HT1080 (cell line): ENCODE results near the gene TLL1. TPM values are rescaled to one million over a fixed set of nuclear protein-coding genes. Genes with fewer than 3 reads are reported as not detected.

Experiments used
- DNase-seq: peaks from one replicate; pipeline ENCODE4 v3.0.0-alpha.2; 2015; ENCODE audit warnings: low read depth
- total RNA-seq: library from RNA; depleted of rRNA; stranded (reverse); fragments of >200 nt; shearing (Covaris generic); gene quantifications from 2 replicates; pipeline ENCODE4 v1.2.3, GENCODE V29; 2014

The TLL1 gene
- total RNA-seq, 1 experiment from 2014 or later = 0.31 TPM

DNA sequence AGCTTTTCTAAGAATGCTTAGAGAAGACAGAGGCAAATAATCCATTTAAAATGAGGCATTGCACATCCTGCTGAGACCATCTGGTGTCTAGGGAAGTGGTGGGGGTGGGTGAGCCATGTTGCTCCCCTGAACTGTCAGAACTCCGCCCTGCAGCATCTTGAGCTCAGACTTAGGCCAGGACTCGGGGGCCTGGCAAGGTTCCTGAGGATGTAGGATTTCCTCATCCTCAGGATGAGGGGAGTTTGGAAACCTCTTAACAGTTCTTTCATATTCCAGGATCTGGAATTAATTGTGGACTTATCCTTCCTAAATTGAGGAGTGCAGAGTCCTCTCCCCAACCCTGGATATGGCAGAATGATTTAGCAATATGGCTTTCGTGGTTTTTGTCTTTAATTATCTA lies 6.6 kb downstream of the TLL1 start:
- no peak for DNase-seq

GRCh38 chr4:165894159-165894558 lies 21.1 kb downstream of the TLL1 start:
- DNase-seq = no peak

- DNase-seq = peak; percentile 47
Observed at GRCh38 chr4:165905405-165906027, 32.5 kb downstream of the TLL1 start.

DNA sequence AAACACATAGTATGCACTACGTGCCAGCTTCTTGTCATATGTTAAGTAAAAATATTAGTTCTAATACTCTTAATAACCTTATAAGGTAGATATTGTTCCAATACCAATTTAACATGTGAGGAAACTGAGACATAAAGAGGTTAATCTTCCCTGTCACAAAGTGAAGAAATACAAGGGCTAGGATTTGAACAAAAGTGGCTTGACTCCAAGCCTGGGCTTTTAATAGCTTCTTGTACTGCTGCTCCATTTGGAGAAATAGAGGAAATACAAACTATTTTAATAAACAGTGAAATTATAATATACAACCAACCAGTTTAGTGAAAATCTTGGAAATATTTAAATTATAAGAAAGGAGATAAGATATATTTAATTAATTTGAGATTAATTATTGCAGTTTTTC lies 33.2 kb downstream of the TLL1 start:
- no peak for DNase-seq

DNA sequence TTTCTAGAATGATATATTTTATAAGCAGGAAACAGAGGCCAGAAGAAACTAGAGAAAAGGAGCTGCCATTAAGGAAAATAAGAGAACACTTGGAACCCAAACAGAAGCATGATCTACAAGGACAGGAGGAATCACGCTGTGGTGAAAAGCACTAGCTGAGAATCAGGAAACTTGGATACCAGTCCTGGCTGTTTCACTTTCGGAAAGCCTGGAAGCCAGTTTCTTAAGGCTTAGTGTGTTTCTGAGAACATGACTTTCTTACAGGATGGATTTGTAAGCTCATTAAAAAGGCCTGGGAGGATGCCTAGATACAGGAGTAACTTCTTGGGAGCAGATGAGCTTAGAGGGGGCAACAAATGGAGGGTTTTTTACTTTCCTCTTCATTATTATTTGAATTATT lies 36.9 kb downstream of the TLL1 start:
- no peak for DNase-seq

GRCh38 chr4:165915215-165915614 lies 42.2 kb downstream of the TLL1 start:
- DNase-seq = peak; percentile 17

- DNase-seq = no peak
Observed at GRCh38 chr4:165921546-165921945, 48.5 kb downstream of the TLL1 start.

DNA sequence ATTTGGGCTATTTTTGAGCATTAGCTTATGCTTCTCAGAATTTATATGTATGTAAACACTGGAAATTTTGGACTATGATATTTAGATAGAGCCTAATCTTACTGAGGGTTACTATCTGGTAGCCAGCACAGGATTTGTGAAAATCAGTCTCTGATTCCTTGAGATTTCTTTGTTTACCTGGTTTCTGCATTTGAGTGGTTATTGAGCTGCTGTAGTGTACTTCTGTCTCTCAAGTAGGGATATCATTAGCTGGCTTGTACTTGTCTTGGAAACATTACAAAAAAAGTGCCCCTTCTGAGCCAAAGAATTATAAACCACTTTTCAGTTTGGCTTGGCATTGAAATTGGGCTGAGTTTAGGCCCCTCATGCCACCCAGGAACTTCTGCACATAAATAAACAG lies 49.7 kb downstream of the TLL1 start:
- DNase-seq = no peak

- DNase-seq = no peak
Observed at GRCh38 chr4:165926307-165926706, 53.3 kb downstream of the TLL1 start.

DNA sequence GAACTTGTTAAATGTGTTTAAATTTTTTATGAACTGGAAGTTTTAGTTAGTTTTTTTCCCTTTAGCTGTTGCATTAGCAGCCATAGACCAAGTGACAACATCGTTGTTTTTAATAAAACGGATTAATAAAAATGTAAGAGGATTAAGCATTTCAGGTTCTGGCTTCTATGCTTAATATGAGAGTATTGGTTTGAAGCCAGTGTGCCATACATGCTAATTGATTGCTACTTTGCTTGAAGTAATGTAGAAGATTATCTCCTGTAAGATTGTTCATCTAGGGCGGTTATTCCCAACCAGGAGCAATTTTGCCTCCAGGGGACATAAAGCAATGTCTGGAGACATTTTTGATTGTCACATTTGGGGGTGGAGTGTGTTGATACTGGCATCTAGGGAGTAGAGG lies 54.3 kb downstream of the TLL1 start:
- DNase-seq = no peak

DNA sequence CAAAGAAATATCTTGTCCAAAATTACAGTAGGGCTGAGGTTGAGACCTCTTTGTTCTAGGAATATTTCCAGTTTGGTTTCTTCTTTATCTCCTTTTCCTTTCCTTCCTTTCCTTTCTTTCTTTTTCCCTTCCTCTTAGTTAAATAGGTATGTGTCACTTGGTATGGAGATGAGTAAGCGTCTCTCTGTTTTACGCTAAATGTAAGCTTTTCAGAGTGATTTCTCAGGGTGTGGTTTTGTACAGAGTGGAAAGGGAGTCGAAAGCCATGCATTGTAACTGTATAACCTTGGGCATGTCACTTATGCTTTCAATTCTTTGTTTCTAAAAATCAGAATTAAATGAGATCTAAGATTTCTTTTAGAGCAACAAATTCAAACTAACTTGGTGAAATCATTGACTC lies 54.8 kb downstream of the TLL1 start:
- DNase-seq = peak; percentile 1

DNA sequence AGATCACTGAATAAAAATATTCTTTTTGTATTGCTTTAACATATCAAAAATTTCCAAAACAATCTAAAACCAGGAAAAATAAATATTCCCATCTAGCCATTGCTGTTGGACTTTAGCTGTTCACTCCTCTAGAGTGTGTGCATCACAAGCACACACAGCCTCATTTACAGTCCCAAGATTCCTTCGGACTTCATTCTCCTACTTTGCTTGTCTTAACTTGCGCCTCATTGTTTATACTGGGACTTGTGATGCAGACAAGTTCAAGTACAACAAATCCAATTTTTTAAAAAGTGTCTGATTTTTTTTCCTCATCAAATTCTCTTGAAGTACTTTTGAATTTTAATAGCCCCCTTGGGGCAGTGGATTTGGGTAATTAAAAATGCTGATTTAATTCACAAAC lies 55.6 kb downstream of the TLL1 start:
- no peak for DNase-seq

GRCh38 chr4:165929662-165930061 lies 56.6 kb downstream of the TLL1 start:
- no peak for DNase-seq

GRCh38 chr4:165931741-165932140 lies 58.7 kb downstream of the TLL1 start:
- DNase-seq = no peak

DNA sequence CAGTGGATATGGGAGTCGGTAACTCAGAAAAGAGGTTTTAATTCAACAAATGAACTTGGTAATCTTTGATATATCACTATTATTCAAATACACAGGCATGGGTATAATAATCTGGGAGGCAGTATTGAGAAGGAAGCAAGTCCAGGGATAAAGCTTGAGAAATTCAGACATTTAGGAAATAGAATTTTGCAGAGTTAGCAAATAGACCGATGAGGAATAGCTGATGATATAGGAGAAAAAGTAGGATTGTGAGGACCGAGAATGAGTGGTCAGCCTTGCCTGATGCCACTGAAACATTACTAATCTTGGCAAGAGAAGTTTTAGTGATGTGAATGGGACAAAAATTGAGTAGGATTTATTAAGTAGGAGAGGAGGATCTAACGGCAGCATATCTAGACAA lies 71.9 kb downstream of the TLL1 start:
- DNase-seq = no peak

GRCh38 chr4:165945991-165946390 lies 73.0 kb downstream of the TLL1 start:
- DNase-seq = no peak

DNA sequence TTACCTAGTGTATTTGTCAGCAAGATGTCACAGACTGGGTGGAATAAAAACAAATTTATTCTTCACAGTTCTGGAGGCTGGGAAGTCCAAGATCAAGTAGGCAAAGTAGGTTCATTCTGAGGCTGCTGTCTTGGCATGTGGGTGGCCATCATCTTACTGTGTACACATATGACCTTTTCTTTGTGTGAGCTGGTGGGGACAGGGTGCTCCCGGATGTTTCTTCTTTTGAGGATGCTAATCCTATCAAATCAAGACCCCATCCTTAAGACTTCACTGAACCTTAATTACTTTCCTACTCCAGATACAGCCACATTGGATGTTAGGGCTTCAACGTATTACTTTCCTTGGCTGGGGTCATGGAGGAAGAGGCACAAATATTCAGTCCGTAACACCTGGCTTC lies 74.0 kb downstream of the TLL1 start:
- DNase-seq = no peak

DNA sequence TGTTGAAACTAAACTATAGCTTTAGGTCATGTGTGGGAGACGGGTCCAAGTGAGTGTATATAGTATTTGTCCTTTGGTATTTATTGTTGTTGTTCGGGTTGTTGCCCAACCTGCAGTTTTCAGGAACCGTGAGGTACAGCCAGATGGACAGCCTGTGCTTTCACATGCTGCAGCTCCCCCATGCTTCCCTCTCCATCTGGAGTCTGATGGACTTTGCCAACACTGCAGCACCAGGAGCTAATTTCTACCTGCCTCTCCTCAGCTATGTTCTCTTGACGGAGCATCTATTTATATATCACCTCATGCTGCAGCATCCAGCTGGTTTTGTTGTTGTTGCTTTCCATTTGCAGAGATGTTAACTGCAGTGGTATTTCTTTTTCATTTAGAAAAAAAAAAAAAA lies 80.1 kb downstream of the TLL1 start:
- no peak for DNase-seq

DNA sequence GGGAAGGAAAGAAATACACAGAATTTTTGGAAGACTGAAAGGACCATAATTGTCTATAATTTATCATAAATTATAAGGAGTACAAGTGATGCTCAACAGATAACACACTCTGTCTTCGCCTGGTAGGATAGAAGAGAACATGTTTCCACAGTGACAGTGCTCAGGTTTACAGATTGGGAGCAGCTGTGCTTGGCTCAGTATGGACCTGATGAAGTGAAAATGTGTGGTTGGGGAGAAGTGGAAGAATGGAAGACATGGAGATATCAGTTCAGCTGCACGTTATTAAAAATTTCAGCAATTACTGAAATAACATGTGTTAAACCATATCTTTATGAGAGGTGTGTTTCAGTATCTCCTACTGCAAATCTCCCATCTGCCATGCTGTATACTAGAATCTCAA lies 90.6 kb downstream of the TLL1 start:
- DNase-seq = no peak

DNA sequence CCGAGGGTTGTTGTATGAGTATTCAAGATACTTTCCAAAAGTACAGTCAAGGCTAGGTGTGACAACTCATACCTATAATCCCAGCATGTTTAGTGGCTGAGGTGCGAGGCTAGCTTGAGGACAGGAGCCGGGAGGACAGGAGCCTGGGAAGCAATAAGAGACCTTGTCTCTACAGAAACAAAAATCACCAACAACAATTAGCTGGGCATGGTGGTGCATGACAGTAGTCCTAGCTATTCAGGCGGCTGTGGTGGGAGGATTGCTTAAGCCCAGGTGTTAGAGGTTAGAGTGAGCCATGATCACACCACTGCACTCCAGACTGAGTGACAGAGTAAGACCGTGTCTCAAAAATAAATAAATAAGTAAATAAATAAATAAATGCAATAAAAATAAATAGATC lies 91.6 kb downstream of the TLL1 start:
- no peak for DNase-seq

DNA sequence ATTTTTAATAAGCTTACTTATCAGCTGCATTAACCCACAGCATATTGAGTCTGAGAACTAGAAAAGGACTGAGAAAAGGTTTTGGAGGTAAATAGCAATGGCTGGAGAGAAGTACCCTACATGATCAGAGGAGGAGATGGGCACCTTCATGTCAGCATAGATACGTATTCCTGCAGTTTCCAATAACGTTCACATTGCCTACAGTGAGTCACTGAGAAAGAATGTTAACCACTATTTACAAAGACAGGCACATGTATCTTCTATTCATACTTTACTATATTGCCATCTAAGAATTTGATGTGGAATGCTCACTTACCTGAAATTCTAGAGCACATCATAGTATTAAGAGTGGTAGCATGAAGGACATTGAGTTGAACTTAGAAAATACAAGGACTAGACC lies 92.5 kb downstream of the TLL1 start:
- peak; percentile 60 for DNase-seq

- DNase-seq = no peak
Observed at GRCh38 chr4:165966833-165967232, 93.8 kb downstream of the TLL1 start.

DNA sequence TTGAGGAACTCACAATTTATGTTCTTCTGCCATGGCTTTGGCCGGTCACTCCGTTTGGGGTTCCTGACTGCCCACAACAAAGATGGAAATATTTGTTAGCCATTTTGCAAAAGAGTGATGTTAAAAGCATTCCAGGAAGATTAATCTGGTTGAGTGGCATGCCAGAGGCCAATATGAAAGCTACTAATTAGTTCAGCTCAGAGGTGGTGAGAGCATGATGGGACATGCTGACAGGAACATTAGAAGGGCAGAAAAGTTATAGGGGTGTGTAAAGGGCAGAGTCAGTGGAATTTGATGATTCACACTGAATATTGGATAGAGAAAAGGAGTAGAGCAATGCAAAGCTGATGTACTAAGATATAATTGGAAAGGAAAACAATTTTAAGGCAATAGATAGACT lies 94.4 kb downstream of the TLL1 start:
- no peak for DNase-seq
